ENCODE data around the gene ZNF432. TPM values are rescaled to one million over a fixed set of nuclear protein-coding genes. Genes with fewer than 3 reads are reported as not detected.

Gene ZNF432
- total and polyA plus RNA-seq, 10 of the 15 experiments (the other 5 are each of a cell fraction or from before 2014, with no cell fraction given) = 1.7 to 7.2 (median 4.3) TPM

DNA sequence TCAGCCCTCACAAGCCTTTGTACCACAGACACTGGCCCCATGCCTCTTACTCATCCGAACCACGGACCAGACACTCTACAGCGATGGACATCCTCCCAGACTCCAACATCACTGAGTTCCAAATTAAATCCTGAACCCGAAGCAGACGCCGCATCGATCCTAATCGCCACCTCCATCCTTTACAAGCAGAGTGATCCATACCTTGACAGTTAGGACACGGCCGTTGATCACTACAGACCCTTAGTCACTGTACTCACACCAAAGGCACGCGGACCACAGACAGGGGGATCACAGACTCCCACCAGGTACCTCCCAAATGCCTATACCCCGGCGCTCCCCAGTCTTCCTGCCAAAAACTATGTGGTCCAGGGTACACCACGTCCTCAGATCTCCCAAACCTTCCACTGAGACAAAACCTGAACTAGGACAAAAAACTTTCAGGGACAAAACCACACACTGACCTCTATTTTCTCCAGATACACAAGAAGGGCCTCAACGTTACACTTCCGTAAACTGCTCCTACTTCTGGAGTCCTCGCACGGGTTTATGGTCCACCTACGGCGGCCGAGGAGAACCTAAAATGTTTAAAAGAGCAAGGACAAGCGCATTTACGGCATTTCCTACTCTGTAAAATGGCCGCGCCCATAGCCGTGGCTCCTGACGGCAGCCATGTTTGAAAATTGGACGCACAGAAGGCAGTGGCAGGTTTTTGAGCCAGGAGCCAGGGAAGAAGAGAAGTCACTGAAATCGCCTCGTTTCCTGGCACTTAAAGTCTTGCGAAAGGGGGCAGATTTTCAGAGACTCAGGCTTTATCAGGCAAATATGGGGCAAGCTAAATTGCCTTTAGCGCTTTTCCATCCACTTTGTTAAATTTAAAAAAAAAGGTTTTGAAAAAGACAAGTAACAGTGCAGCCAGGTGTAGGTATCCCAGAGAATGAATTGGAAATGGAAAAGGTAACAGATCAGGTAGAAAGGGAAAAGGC, 62.0 kb downstream of the ZNF432 start, which contains the start of gene ZNF350 (continued):
- TF ChIP-seq, protein P1, sequence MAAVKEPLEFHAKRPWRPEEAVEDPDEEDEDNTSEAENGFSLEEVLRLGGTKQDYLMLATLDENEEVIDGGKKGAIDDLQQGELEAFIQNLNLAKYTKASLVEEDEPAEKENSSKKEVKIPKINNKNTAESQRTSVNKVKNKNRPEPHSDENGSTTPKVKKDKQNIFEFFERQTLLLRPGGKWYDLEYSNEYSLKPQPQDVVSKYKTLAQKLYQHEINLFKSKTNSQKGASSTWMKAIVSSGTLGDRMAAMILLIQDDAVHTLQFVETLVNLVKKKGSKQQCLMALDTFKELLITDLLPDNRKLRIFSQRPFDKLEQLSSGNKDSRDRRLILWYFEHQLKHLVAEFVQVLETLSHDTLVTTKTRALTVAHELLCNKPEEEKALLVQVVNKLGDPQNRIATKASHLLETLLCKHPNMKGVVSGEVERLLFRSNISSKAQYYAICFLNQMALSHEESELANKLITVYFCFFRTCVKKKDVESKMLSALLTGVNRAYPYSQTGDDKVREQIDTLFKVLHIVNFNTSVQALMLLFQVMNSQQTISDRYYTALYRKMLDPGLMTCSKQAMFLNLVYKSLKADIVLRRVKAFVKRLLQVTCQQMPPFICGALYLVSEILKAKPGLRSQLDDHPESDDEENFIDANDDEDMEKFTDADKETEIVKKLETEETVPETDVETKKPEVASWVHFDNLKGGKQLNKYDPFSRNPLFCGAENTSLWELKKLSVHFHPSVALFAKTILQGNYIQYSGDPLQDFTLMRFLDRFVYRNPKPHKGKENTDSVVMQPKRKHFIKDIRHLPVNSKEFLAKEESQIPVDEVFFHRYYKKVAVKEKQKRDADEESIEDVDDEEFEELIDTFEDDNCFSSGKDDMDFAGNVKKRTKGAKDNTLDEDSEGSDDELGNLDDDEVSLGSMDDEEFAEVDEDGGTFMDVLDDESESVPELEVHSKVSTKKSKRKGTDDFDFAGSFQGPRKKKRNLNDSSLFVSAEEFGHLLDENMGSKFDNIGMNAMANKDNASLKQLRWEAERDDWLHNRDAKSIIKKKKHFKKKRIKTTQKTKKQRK (IDR thresholded peaks at IDR 0.05; ENCODE audit: low read depth, low read length) = no peak
- no peak for TF ChIP-seq ASH2L (IDR thresholded peaks at IDR 0.05; ENCODE audit: borderline replicate concordance, low read depth)
- TF ChIP-seq HDAC6 (IDR thresholded peaks at IDR 0.05; ENCODE audit: unreplicated experiment) = no peak
- no peak for TF ChIP-seq RAD21 (IDR thresholded peaks at IDR 0.05; ENCODE audit: insufficient read depth, low read depth, low read length)
- peak; percentile 85; the same call in 1 of the 2 replicates for TF ChIP-seq SIN3A (IDR thresholded peaks at IDR 0.05; ENCODE audit: low read depth, low read length)
- no peak for TF ChIP-seq KAT2A (conservative IDR thresholded peaks at IDR 0.05; ENCODE audit: control insufficient read depth, low read depth, low read length)
- TF ChIP-seq STAT3 (IDR thresholded peaks at IDR 0.05; ENCODE audit: low read depth, low read length) = no peak
- TF ChIP-seq, protein P2, sequence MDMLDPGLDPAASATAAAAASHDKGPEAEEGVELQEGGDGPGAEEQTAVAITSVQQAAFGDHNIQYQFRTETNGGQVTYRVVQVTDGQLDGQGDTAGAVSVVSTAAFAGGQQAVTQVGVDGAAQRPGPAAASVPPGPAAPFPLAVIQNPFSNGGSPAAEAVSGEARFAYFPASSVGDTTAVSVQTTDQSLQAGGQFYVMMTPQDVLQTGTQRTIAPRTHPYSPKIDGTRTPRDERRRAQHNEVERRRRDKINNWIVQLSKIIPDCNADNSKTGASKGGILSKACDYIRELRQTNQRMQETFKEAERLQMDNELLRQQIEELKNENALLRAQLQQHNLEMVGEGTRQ (IDR thresholded peaks at IDR 0.05; ENCODE audit: borderline replicate concordance, low read depth, low read length) = no peak
- TF ChIP-seq MTA2 (IDR thresholded peaks at IDR 0.05; ENCODE audit: low read depth) = no peak
- TF ChIP-seq CBFB (IDR thresholded peaks at IDR 0.05; ENCODE audit: low read depth) = peak; percentile 92
- TF ChIP-seq YY1 (IDR thresholded peaks at IDR 0.05; ENCODE audit: low read depth, low read length) = peak; percentile 100
- TF ChIP-seq, protein P3, sequence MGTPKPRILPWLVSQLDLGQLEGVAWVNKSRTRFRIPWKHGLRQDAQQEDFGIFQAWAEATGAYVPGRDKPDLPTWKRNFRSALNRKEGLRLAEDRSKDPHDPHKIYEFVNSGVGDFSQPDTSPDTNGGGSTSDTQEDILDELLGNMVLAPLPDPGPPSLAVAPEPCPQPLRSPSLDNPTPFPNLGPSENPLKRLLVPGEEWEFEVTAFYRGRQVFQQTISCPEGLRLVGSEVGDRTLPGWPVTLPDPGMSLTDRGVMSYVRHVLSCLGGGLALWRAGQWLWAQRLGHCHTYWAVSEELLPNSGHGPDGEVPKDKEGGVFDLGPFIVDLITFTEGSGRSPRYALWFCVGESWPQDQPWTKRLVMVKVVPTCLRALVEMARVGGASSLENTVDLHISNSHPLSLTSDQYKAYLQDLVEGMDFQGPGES (IDR thresholded peaks at IDR 0.05) = no peak
